ENCODE results near the gene KRTAP10-2.
"Not testable (repeated sequence)": the region's sequence is repeated elsewhere in the genome, so short reads cannot be mapped to it uniquely, and the experiment has no call there.

KRTAP10-2 gene

GRCh38 chr21:44551340-44551961, at the start of gene KRTAP10-2:
Gene KRTAP10-2, minus strand, starts transcription at chr21:44551505. Its CDS starts 47 bp downstream, at chr21:44551458.
- DNase-seq: peak; percentile 16 to 79 (median 78)

- not testable (repeated sequence) for DNase-seq
These were observed 49.8 kb upstream of the KRTAP10-2 start for GRCh38 chr21:44601091-44601490.

GRCh38 chr21:44600118-44600978, 49.0 kb upstream of the KRTAP10-2 start, which contains the start of gene KRTAP10-7:
Gene KRTAP10-7, plus strand, starts transcription at chr21:44600597. Its CDS starts 25 bp downstream, at chr21:44600622.
- DNase-seq: not testable (repeated sequence)

- DNase-seq: no peak
These were observed 48.1 kb upstream of the KRTAP10-2 start for GRCh38 chr21:44599264-44600029.

- no peak for DNase-seq
These were observed 46.8 kb upstream of the KRTAP10-2 start for GRCh38 chr21:44598061-44598460.

GRCh38 chr21:44596068-44596725, 44.9 kb upstream of the KRTAP10-2 start:
- no peak for DNase-seq

GRCh38 chr21:44595524-44595923, 44.2 kb upstream of the KRTAP10-2 start:
- no peak for DNase-seq

- peak in 1 of 3 experiments; percentile 56 for DNase-seq
These were observed 43.2 kb upstream of the KRTAP10-2 start for GRCh38 chr21:44594406-44594916.

GRCh38 chr21:44593598-44594405, 42.5 kb upstream of the KRTAP10-2 start:
- DNase-seq: peak; percentile 59 to 87 (median 71)

- peak in 2 of 3 experiments; percentile 52 to 65 for DNase-seq
These were observed 41.4 kb upstream of the KRTAP10-2 start, which contains the start of gene KRTAP10-6 for GRCh38 chr21:44592446-44593311. Gene KRTAP10-6, minus strand, starts transcription at chr21:44592505. Its CDS starts 21 bp downstream, at chr21:44592484.

- peak in 1 of 3 experiments; percentile 24 for DNase-seq
These were observed 40.5 kb upstream of the KRTAP10-2 start for GRCh38 chr21:44591801-44592130.

- DNase-seq: peak in 2 of 3 experiments; percentile 27 to 51
These were observed 39.8 kb upstream of the KRTAP10-2 start for GRCh38 chr21:44590897-44591800.

GRCh38 chr21:44590311-44590721, 39.0 kb upstream of the KRTAP10-2 start:
- no peak for DNase-seq

GRCh38 chr21:44589586-44590305, 38.4 kb upstream of the KRTAP10-2 start:
- DNase-seq: no peak

- DNase-seq: no peak
These were observed 37.8 kb upstream of the KRTAP10-2 start for GRCh38 chr21:44589094-44589493.

- DNase-seq: no peak
These were observed 34.6 kb upstream of the KRTAP10-2 start for GRCh38 chr21:44585892-44586291.

GRCh38 chr21:44583800-44584147, 32.5 kb upstream of the KRTAP10-2 start:
- peak in 2 of 3 experiments; percentile 76 to 95 for DNase-seq

- DNase-seq: peak in 2 of 3 experiments; percentile 76 to 95
These were observed 31.9 kb upstream of the KRTAP10-2 start for GRCh38 chr21:44583089-44583799.
